Ishikawa (cell line): ENCODE results near the gene NPTN.

Experiments
- CEBPB ChIP-seq: IDR thresholded peaks from 2 replicates; pipeline ENCODE4 v1.6.1; 2012
- CREB1 ChIP-seq: IDR thresholded peaks from 2 replicates; pipeline ENCODE4 v1.6.1; 2012; ENCODE audit warnings: low read depth
- EGR1 ChIP-seq: IDR thresholded peaks from 2 replicates; pipeline ENCODE4 v1.6.1; 2012
- EP300 ChIP-seq: IDR thresholded peaks from 2 replicates; pipeline ENCODE4 v1.6.1; 2012; ENCODE audit warnings: borderline replicate concordance
- FOXM1 ChIP-seq: IDR thresholded peaks from 2 replicates; pipeline ENCODE4 v1.6.1; 2012; ENCODE audit warnings: low read depth, borderline replicate concordance
- MAX ChIP-seq: IDR thresholded peaks from 2 replicates; pipeline ENCODE4 v1.6.1; 2012
- NFIC ChIP-seq: IDR thresholded peaks from 2 replicates; pipeline ENCODE4 v1.6.1; 2012
- RAD21 ChIP-seq: IDR thresholded peaks from 2 replicates; pipeline ENCODE4 v1.6.1; 2012; ENCODE audit warnings: low read depth
- REST ChIP-seq: IDR thresholded peaks from 2 replicates; pipeline ENCODE4 v1.6.1; 2012; ENCODE audit warnings: low read depth, mild to moderate bottlenecking
- TAF1 ChIP-seq: IDR thresholded peaks from 2 replicates; pipeline ENCODE4 v1.6.1; 2012; ENCODE audit warnings: low read depth, mild to moderate bottlenecking
- TCF12 ChIP-seq: IDR thresholded peaks from 2 replicates; pipeline ENCODE4 v1.6.1; 2012; ENCODE audit warnings: low read depth
- TEAD4 ChIP-seq: IDR thresholded peaks from 2 replicates; pipeline ENCODE4 v1.6.1; 2012
- USF1 ChIP-seq: IDR thresholded peaks from 2 replicates; pipeline ENCODE4 v1.6.1; 2012
- YY1 ChIP-seq: IDR thresholded peaks from 2 replicates; pipeline ENCODE4 v1.6.1; 2012; ENCODE audit warnings: low read depth
- ZBTB7A ChIP-seq: IDR thresholded peaks from 2 replicates; pipeline ENCODE4 v1.6.1; 2012; ENCODE audit warnings: low read depth

The NPTN gene

GRCh38 chr15:73679964-73680363, 46.8 kb upstream of the NPTN start:
- no peak for TF ChIP-seq TEAD4
- no peak for TF ChIP-seq ZBTB7A
- no peak for TF ChIP-seq CEBPB
- TF ChIP-seq NFIC: no peak
- TF ChIP-seq CREB1: no peak

GRCh38 chr15:73679180-73679579, 46.0 kb upstream of the NPTN start:
- TF ChIP-seq RAD21 (no peak), ZBTB7A (no peak), CREB1 (no peak), TCF12 (no peak), NFIC (no peak), EGR1 (no peak), TEAD4 (no peak), YY1 (no peak), TAF1 (no peak), CEBPB (no peak), MAX (no peak), REST (no peak)

- TF ChIP-seq REST: no peak
- no peak for TF ChIP-seq CEBPB
- no peak for TF ChIP-seq TEAD4
- no peak for TF ChIP-seq YY1
- TF ChIP-seq MAX: no peak
- no peak for TF ChIP-seq EP300
Observed at GRCh38 chr15:73678498-73678897, 45.3 kb upstream of the NPTN start.

GRCh38 chr15:73677733-73678132, 44.5 kb upstream of the NPTN start:
- TF ChIP-seq USF1 (no peak), REST (no peak)

- TF ChIP-seq YY1 (peak; percentile 86), TCF12 (no peak), RAD21 (peak; percentile 78), TAF1 (no peak)
Observed at GRCh38 chr15:73677146-73677607, 44.0 kb upstream of the NPTN start.

- TF ChIP-seq REST (no peak), CEBPB (no peak), YY1 (no peak), MAX (no peak), EP300 (no peak), TAF1 (no peak), FOXM1 (no peak), ZBTB7A (no peak), USF1 (no peak), EGR1 (no peak), RAD21 (no peak), CREB1 (no peak), NFIC (no peak), TEAD4 (no peak), TCF12 (no peak)
Observed at GRCh38 chr15:73674587-73674986, 41.4 kb upstream of the NPTN start.
